ENCODE measurements around the gene IL17F. TPM values are rescaled to one million over a fixed set of nuclear protein-coding genes. Genes with fewer than 3 reads are reported as not detected.

The IL17F gene
- polyA plus RNA-seq, 1 of the 3 experiments (the other 2 are of a cell fraction) = not detected

DNA sequence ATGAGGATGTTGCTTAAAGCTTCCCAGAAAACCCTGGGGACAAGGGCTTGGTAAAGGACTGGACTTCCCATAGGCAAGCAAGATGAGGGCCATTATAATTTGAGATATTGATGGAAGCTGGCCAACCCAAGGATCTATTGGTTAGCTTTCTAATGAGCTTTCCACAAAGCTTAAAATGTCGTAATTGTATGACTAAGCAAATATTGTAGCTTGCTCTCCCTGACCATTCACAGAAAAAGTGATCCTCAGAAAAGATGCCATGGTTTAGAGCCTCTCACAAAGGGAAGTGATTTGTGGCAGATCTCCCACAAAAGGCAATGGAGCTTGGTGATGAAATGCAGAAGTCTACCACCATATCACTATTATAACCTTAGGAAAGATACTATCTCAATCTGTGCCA, 13.6 kb downstream of the IL17F start (continued):
- no peak for TF ChIP-seq EZH2phosphoT487 (IDR thresholded peaks at IDR 0.05; ENCODE audit: borderline replicate concordance, low read depth)
- TF ChIP-seq, protein P1, sequence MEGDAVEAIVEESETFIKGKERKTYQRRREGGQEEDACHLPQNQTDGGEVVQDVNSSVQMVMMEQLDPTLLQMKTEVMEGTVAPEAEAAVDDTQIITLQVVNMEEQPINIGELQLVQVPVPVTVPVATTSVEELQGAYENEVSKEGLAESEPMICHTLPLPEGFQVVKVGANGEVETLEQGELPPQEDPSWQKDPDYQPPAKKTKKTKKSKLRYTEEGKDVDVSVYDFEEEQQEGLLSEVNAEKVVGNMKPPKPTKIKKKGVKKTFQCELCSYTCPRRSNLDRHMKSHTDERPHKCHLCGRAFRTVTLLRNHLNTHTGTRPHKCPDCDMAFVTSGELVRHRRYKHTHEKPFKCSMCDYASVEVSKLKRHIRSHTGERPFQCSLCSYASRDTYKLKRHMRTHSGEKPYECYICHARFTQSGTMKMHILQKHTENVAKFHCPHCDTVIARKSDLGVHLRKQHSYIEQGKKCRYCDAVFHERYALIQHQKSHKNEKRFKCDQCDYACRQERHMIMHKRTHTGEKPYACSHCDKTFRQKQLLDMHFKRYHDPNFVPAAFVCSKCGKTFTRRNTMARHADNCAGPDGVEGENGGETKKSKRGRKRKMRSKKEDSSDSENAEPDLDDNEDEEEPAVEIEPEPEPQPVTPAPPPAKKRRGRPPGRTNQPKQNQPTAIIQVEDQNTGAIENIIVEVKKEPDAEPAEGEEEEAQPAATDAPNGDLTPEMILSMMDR (IDR thresholded peaks at IDR 0.05) = no peak
- TF ChIP-seq POLR2AphosphoS5 (IDR thresholded peaks at IDR 0.05; ENCODE audit: low read depth, low read length) = no peak
- no peak for TF ChIP-seq RCOR1 (IDR thresholded peaks at IDR 0.05; ENCODE audit: low read length)
- TF ChIP-seq USF2 (IDR thresholded peaks at IDR 0.05; ENCODE audit: borderline replicate concordance, low read depth, low read length) = no peak
- TF ChIP-seq RXRA (IDR thresholded peaks at IDR 0.05; ENCODE audit: borderline replicate concordance, low read depth) = no peak

DNA sequence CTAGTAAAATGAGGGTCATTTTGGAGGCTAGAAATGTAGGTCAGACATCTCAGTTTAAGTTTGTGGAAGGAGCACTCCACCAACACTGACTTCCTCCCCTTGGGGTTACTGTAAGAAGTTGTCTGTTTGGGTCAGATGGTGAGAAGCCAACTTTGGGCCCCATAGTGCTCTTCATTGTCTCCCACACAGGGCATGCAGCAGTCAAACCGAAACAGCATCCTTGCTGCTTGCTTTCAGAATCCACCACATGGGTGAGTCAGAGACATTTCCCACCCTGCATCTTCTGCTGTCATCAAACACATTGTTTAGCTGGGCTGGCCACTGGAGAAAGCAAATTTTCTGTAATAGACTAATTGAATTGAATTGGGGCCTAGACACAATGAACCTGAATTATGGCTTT, 16.8 kb downstream of the IL17F start:
- TF ChIP-seq SIN3A (IDR thresholded peaks at IDR 0.05; ENCODE audit: borderline replicate concordance, low read depth, low read length) = no peak
- TF ChIP-seq, protein P2, sequence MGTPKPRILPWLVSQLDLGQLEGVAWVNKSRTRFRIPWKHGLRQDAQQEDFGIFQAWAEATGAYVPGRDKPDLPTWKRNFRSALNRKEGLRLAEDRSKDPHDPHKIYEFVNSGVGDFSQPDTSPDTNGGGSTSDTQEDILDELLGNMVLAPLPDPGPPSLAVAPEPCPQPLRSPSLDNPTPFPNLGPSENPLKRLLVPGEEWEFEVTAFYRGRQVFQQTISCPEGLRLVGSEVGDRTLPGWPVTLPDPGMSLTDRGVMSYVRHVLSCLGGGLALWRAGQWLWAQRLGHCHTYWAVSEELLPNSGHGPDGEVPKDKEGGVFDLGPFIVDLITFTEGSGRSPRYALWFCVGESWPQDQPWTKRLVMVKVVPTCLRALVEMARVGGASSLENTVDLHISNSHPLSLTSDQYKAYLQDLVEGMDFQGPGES (IDR thresholded peaks at IDR 0.05; ENCODE audit: low read depth, low read length) = no peak
- TF ChIP-seq EZH2phosphoT487 (IDR thresholded peaks at IDR 0.05; ENCODE audit: borderline replicate concordance, low read depth) = no peak
- TF ChIP-seq SMC3 (IDR thresholded peaks at IDR 0.05; ENCODE audit: low read depth, low read length) = no peak
- TF ChIP-seq CHD2 (IDR thresholded peaks at IDR 0.05; ENCODE audit: low read length, partially characterized antibody) = no peak
- TF ChIP-seq, protein P3, sequence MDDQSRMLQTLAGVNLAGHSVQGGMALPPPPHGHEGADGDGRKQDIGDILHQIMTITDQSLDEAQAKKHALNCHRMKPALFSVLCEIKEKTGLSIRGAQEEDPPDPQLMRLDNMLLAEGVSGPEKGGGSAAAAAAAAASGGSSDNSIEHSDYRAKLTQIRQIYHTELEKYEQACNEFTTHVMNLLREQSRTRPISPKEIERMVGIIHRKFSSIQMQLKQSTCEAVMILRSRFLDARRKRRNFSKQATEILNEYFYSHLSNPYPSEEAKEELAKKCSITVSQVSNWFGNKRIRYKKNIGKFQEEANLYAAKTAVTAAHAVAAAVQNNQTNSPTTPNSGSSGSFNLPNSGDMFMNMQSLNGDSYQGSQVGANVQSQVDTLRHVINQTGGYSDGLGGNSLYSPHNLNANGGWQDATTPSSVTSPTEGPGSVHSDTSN (IDR thresholded peaks at IDR 0.05) = no peak
- TF ChIP-seq POLR2AphosphoS5 (IDR thresholded peaks at IDR 0.05; ENCODE audit: low read depth, low read length) = no peak
- TF ChIP-seq NRF1 (IDR thresholded peaks at IDR 0.05; ENCODE audit: low read depth, low read length) = no peak
- no peak for TF ChIP-seq MAX (IDR thresholded peaks at IDR 0.05; ENCODE audit: low read depth)
- no peak for TF ChIP-seq TEAD4 (IDR thresholded peaks at IDR 0.05; ENCODE audit: borderline replicate concordance, insufficient read depth)
- no peak for TF ChIP-seq GABPA (IDR thresholded peaks at IDR 0.05; ENCODE audit: low read depth)
- no peak for TF ChIP-seq USF1 (IDR thresholded peaks at IDR 0.05; ENCODE audit: borderline replicate concordance, low read depth)
- TF ChIP-seq FOXJ3 (CRISPR knock-in tag; IDR thresholded peaks at IDR 0.05) = no peak
- H3F3A ChIP-seq (replicated peaks; ENCODE audit: insufficient read depth) = no peaks in the 10 kb centered on the region
- H3K9me2 ChIP-seq = no peaks in the 10 kb centered on the region
- H3K4me2 ChIP-seq = no peak overlapping the region
- no peak overlapping the region for H3K9ac ChIP-seq
- H3K9me3 ChIP-seq = no peaks in the 10 kb centered on the region; the same call in 1 of the 2 replicates
- H3K27me3 ChIP-seq (ENCODE audit: insufficient read depth) = no peaks in the 10 kb centered on the region; the same call in 1 of the 2 replicates
- H3K4me3 ChIP-seq (ENCODE audit: low read depth in 2 of 2, low read length in 1 of 2) = no peak overlapping the region
- no peak overlapping the region for H2AFZ ChIP-seq (ENCODE audit: low read depth)
- WGBS (ENCODE audit: low lambda C conversion rate) = 22% methylated on average over 1 of the region's 1 CpG
- DNase-seq = no peak
- no peaks in the 10 kb centered on the region for H3K4me1 ChIP-seq (ENCODE audit: control insufficient read depth in 1 of 2, insufficient read depth in 2 of 2, low read depth in 1 of 2, low read length in 1 of 2)
- no peaks in the 10 kb centered on the region for H4K20me1 ChIP-seq (ENCODE audit: insufficient read depth)
- no peaks in the 10 kb centered on the region for H3K36me3 ChIP-seq (replicated peaks in 1 of 2; ENCODE audit: control insufficient read depth in 1 of 2, insufficient read depth in 2 of 2, low read length in 1 of 2)
- ChIA-PET CTCF (no interaction called here), POLR2A (no interaction called here)
- no peak overlapping the region for H3K27ac ChIP-seq (ENCODE audit: low read depth in 2 of 2, low read length in 1 of 2)
- H3K79me2 ChIP-seq (ENCODE audit: insufficient read depth) = no peaks in the 10 kb centered on the region

Measured in SK-N-SH (cell line).